HG03571 (cell line): ENCODE results near the gene MINDY3.
"Not testable (repeated sequence)": the region's sequence is repeated elsewhere in the genome, so short reads cannot be mapped to it uniquely, and the experiment has no call there.

ENCODE experiments used
- ATAC-seq: cut with Tn5 transposase; IDR thresholded peaks from one replicate; pipeline ENCODE4 v1.9.1; 2021; ENCODE audit not compliant: unreplicated experiment

Gene MINDY3

GRCh38 chr10:15859906-15860691, at the start of gene MINDY3:
Gene MINDY3, minus strand, starts transcription at chr10:15860507. Its CDS starts 208 bp downstream, at chr10:15860299.
- ATAC-seq, result peak; percentile 93

GRCh38 chr10:15901889-15902288, 41.6 kb upstream of the MINDY3 start:
- no peak for ATAC-seq

- ATAC-seq, result no peak
Observed at GRCh38 chr10:15898046-15898445, 37.7 kb upstream of the MINDY3 start.

GRCh38 chr10:15897287-15897686, 37.0 kb upstream of the MINDY3 start:
- no peak for ATAC-seq

GRCh38 chr10:15896654-15897053, 36.3 kb upstream of the MINDY3 start:
- no peak for ATAC-seq

- ATAC-seq, result no peak
Observed at GRCh38 chr10:15884447-15884846, 24.1 kb upstream of the MINDY3 start.

- ATAC-seq, result no peak
Observed at GRCh38 chr10:15881542-15881941, 21.2 kb upstream of the MINDY3 start.

- ATAC-seq, result no peak
Observed at GRCh38 chr10:15879663-15880062, 19.4 kb upstream of the MINDY3 start.

- ATAC-seq, result no peak
Observed at GRCh38 chr10:15879058-15879457, 18.8 kb upstream of the MINDY3 start.

- no peak for ATAC-seq
Observed at GRCh38 chr10:15877836-15878576, 17.7 kb upstream of the MINDY3 start.

- not testable (repeated sequence) for ATAC-seq
Observed at GRCh38 chr10:15876274-15876673, 16.0 kb upstream of the MINDY3 start.

- ATAC-seq, result not testable (repeated sequence)
Observed at GRCh38 chr10:15872645-15873044, 12.3 kb upstream of the MINDY3 start.

- ATAC-seq, result no peak
Observed at GRCh38 chr10:15871823-15872222, 11.5 kb upstream of the MINDY3 start.

- no peak for ATAC-seq
Observed at GRCh38 chr10:15869935-15870334, 9.6 kb upstream of the MINDY3 start.

GRCh38 chr10:15868006-15868405, 7.7 kb upstream of the MINDY3 start:
- ATAC-seq, result no peak

- no peak for ATAC-seq
Observed at GRCh38 chr10:15865304-15865703, 5.0 kb upstream of the MINDY3 start.

- no peak for ATAC-seq
Observed at GRCh38 chr10:15864419-15864818, 4.1 kb upstream of the MINDY3 start.

GRCh38 chr10:15863733-15864132, 3.4 kb upstream of the MINDY3 start:
- ATAC-seq, result no peak

- ATAC-seq, result no peak
Observed at GRCh38 chr10:15863323-15863722, 3.0 kb upstream of the MINDY3 start.

GRCh38 chr10:15860692-15861201, 440 bp upstream of the MINDY3 start:
- ATAC-seq, result no peak

- ATAC-seq, result peak; percentile 58
Observed at GRCh38 chr10:15859509-15859905, 800 bp downstream of the MINDY3 start.

- ATAC-seq, result no peak
Observed at GRCh38 chr10:15858861-15859281, 1.4 kb downstream of the MINDY3 start.
